GM18520 (cell line): Measurements from ENCODE around the gene MISP3.

Experiments
- ATAC-seq: cut with Tn5 transposase; IDR thresholded peaks from one replicate; pipeline ENCODE4 v1.9.1; 2021; ENCODE audit not compliant: unreplicated experiment

MISP3 gene

GRCh38 chr19:14119146-14119545 lies 46.6 kb downstream of the MISP3 start:
- ATAC-seq = no peak

GRCh38 chr19:14119644-14120496 lies 47.3 kb downstream of the MISP3 start:
- no peak for ATAC-seq

- ATAC-seq = no peak
Observed at GRCh38 chr19:14120497-14120780, 47.9 kb downstream of the MISP3 start.

DNA sequence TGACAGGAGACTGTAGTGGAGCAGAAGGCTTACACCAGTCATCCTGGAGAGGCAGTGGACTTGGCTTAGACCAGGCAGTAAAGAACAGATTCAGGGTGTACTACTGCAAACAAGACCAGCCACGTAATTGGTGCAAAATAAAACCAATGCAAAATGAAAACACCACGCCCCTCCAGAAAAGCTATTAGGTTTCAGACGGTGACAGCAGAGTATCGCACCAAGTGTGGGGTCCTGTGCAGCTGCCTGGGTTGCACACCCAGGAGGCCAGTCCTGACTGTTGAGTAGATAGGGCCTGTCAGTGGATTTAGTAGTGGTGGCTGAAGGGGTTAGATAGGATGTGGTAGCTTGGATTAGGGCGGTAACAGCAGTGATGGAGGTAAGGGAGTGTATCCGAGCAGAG lies 50.3 kb downstream of the MISP3 start:
- ATAC-seq = no peak
